Measurements from ENCODE around the gene TRIM63.

The TRIM63 gene

GRCh38 chr1:26075421-26076144 lies 8.2 kb upstream of the TRIM63 start:
- H3K4me3 Mint-ChIP-seq = no peak overlapping the region
- H3K27me3 Mint-ChIP-seq = peaks cover 31% of the 10 kb centered on the region
- H3K9me3 Mint-ChIP-seq = no peaks in the 10 kb centered on the region
- DNase-seq = no peak
- no peaks in the 10 kb centered on the region for H3K4me1 Mint-ChIP-seq
- no peak for ATAC-seq
- H3K27ac Mint-ChIP-seq = no peak overlapping the region

- ATAC-seq (no peak), DNase-seq (no peak)
- H3K9me3 Mint-ChIP-seq = no peaks in the 10 kb centered on the region
- H3K27ac Mint-ChIP-seq = no peak overlapping the region
- peaks cover 46% of the 10 kb centered on the region for H3K27me3 Mint-ChIP-seq
- H3K4me3 Mint-ChIP-seq = no peak overlapping the region
- no peaks in the 10 kb centered on the region for H3K4me1 Mint-ChIP-seq
Observed at GRCh38 chr1:26072305-26072704, 4.9 kb upstream of the TRIM63 start.

DNA sequence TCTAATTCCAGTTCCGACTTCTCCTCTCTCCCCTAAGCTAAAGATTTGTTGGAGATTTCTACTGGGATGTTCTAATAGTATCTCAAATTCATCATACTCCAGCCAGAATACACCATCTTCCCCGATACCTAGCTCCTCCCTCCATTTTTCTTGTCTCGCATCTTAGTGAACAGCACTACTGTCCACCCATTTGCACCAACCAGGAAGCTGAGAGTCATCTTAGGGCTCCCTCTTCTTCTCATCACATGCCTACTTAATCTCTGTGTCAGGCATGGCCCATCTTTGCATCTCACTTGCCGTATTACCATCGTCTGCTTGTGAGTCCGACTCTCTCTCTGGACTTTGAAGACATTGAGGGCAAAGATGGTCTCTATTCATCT lies 3.5 kb upstream of the TRIM63 start:
- no peak overlapping the region for H3K4me3 Mint-ChIP-seq
- no peak for ATAC-seq
- no peaks in the 10 kb centered on the region for H3K9me3 Mint-ChIP-seq
- no peak overlapping the region for H3K27ac Mint-ChIP-seq
- no peaks in the 10 kb centered on the region for H3K4me1 Mint-ChIP-seq
- DNase-seq = no peak
- peaks cover 49% of the 10 kb centered on the region for H3K27me3 Mint-ChIP-seq

DNA sequence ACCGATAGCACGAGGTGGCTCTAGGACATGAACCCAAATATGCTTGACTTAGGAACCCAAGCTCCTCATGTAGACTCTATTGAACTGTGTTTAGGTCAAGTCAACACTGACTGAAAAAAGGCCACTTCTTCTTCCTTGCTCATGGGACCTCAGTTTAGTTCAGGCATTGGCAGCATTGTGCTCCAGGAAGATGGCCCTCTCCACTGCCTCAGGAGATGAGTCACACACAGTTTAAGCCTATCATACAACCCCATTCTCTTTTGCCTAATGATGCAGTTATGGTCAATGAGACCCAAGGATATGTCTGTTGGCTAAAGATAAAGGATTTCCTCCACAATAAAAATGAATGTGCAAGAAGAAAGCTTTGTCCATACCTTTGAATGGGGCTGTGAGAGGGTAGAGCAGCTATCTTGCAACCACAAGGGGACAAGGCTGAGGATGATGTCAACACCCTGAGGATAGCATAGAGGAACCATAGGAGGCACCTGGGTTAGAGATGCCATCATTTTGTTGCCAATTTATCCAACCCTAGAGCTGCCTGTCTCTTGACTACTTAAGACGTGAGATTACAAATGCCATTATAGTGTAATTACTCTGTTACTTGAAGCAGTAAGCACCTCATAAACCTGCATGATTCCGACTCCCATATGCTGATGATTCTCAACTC lies 3.0 kb upstream of the TRIM63 start:
- no peak overlapping the region for H3K27ac Mint-ChIP-seq
- ATAC-seq = no peak
- no peaks in the 10 kb centered on the region for H3K9me3 Mint-ChIP-seq
- H3K4me3 Mint-ChIP-seq = no peak overlapping the region
- H3K4me1 Mint-ChIP-seq = no peaks in the 10 kb centered on the region
- no peak for DNase-seq
- H3K27me3 Mint-ChIP-seq = peaks cover 50% of the 10 kb centered on the region

- Mint-ChIP-seq H3K27ac (no peak overlapping the region), H3K9me3 (no peaks in the 10 kb centered on the region), H3K4me3 (no peak overlapping the region), H3K27me3 (peaks cover 50% of the 10 kb centered on the region), H3K4me1 (no peaks in the 10 kb centered on the region)
- ATAC-seq (no peak), DNase-seq (no peak)
Observed at GRCh38 chr1:26069941-26070295, 2.5 kb upstream of the TRIM63 start.

GRCh38 chr1:26066857-26067256 lies 573 bp downstream of the TRIM63 start:
- Mint-ChIP-seq H3K9me3 (no peaks in the 10 kb centered on the region), H3K4me1 (no peaks in the 10 kb centered on the region), H3K27me3 (peaks cover 27% of the 10 kb centered on the region), H3K27ac (no peak overlapping the region), H3K4me3 (no peak overlapping the region)
- no peak for ATAC-seq
- DNase-seq = no peak

DNA sequence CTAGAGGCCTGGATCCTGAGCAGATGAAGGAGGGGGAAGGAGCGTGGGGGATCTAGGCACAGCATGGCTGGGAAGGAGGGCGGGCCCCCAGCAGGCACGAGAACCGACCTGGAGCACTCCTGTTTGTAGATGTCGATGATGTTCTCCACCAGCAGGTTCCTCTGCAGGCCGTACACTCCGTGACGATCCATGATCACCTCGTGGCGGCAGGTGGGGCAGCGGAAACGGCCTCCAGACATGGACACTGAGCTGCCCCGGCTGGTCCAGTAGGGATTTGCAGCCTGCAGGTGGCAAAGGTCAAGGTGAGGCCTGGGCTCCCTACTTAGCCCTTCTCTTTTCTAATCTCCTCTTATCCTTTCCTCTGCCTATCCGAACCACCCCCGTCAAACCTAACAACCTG lies 1.3 kb downstream of the TRIM63 start:
- ATAC-seq (no peak), DNase-seq (no peak)
- Mint-ChIP-seq H3K27me3 (peaks cover 24% of the 10 kb centered on the region), H3K9me3 (no peaks in the 10 kb centered on the region), H3K4me1 (no peaks in the 10 kb centered on the region), H3K27ac (no peak overlapping the region), H3K4me3 (no peak overlapping the region)

GRCh38 chr1:26064553-26064952 lies 2.9 kb downstream of the TRIM63 start:
- ATAC-seq (no peak), DNase-seq (no peak)
- Mint-ChIP-seq H3K4me3 (no peak overlapping the region), H3K27ac (no peak overlapping the region), H3K9me3 (no peaks in the 10 kb centered on the region), H3K27me3 (peaks cover 25% of the 10 kb centered on the region), H3K4me1 (no peaks in the 10 kb centered on the region)

DNA sequence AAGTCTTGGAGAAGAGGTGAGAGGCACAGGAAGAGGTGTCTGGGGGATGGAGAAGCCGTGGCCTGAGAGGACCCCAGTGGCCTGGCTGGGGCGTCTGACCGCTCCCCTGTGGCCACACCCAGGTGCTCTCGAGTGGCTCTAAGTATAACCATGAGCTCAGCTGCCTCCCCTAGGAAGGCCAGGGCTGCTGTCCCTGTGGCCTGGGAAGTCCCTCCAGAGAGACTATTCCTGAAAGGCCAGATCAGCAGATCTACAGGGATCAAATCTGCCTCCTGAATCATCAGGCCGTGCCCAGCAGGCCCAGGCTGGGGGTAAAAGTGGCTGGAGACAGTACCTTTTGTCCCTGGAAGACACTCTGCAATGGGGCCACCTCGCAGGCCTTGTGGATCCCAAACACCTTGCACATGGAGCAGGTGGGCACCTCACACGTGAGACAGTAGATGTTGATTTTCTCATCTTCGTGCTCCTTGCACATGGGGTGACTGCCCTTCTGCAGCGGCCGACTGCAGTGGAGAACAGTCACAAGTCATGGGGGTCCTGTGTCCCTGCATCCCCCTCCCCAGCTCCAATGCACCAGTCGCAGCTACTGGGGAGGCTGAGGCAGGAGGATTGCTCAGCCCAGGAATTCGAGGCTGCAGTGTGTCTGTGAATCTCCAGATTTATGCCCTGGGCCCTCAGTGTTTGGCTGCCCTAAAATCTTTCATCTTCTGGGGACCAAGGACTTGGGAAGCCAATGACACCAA lies 6.4 kb downstream of the TRIM63 start:
- Mint-ChIP-seq H3K27me3 (peaks cover 17% of the 10 kb centered on the region), H3K4me3 (no peak overlapping the region), H3K9me3 (no peaks in the 10 kb centered on the region), H3K27ac (no peak overlapping the region), H3K4me1 (no peaks in the 10 kb centered on the region)
- no peak for ATAC-seq
- DNase-seq = no peak

GRCh38 chr1:26059906-26060305 lies 7.5 kb downstream of the TRIM63 start:
- H3K27me3 Mint-ChIP-seq = peaks cover 15% of the 10 kb centered on the region
- ATAC-seq (no peak), DNase-seq (no peak)
- no peaks in the 10 kb centered on the region for H3K4me1 Mint-ChIP-seq
- no peak overlapping the region for H3K4me3 Mint-ChIP-seq
- H3K27ac Mint-ChIP-seq = no peak overlapping the region
- H3K9me3 Mint-ChIP-seq = no peaks in the 10 kb centered on the region

DNA sequence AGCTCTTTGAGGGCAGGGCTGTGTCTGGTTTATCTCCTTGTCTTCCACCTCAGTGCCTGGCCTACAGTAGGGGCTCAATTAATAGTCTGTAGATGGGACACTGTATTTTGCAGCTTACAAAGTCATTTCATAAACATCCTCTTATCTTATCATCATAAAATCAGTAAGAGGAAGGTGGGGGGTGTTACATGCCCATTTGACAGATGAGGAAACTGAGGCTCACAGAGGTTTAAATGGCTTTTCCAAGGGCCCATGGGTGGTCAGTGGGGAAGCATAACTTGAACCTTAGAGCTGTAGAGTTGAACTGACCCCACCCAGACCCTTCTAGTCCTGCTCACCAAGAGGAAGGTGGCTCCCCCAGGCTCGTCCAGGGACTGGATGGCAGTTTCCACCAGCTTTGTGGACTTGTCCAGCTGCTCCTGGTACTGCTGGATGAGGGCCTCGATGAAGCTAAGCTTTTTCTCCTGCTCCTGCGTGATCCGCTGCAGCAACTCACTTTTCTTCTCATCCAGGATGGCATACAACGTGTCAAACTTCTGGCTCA lies 9.3 kb downstream of the TRIM63 start:
- no peak for ATAC-seq
- H3K27me3 Mint-ChIP-seq = peaks cover 27% of the 10 kb centered on the region

DNA sequence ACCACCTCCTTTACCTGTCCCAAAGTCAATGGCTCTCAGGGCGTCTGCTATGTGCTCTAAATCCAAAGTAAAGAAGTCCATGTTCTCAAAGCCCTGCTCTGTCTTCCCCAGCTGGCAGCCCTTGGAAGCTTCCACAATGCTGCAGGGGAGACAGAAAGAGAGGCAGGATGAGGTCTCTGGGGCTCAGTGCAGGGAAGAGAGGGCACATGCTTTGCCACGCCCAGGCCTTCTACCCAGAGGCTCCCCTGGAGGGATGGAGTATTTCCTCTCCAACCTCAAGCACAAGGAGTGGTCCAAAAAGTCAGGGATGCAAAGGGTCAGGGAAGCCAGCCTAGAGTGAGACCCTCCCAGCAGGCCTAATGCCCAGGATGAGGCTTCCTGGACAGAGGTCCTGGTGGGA lies 10.2 kb downstream of the TRIM63 start:
- H3K27me3 Mint-ChIP-seq = peaks cover 29% of the 10 kb centered on the region
- no peaks in the 10 kb centered on the region for H3K9me3 Mint-ChIP-seq
- H3K4me3 Mint-ChIP-seq = no peak overlapping the region
- no peak for ATAC-seq
- no peak for DNase-seq
- no peaks in the 10 kb centered on the region for H3K4me1 Mint-ChIP-seq
- no peak overlapping the region for H3K27ac Mint-ChIP-seq

More for the DNA sequence above, 9.3 kb downstream of the TRIM63 start:
- no peak overlapping the region for H3K4me3 Mint-ChIP-seq
- H3K27ac Mint-ChIP-seq = no peak overlapping the region
- no peaks in the 10 kb centered on the region for H3K4me1 Mint-ChIP-seq
- H3K9me3 Mint-ChIP-seq = no peaks in the 10 kb centered on the region
- DNase-seq = no peak

GRCh38 chr1:26055041-26055440 lies 12.4 kb downstream of the TRIM63 start:
- DNase-seq = no peak
- no peak for ATAC-seq
- no peaks in the 10 kb centered on the region for H3K4me1 Mint-ChIP-seq
- peaks cover 48% of the 10 kb centered on the region for H3K27me3 Mint-ChIP-seq
- peak overlapping the region in 1 of 2 donors; percentile 78 for H3K27ac Mint-ChIP-seq
- H3K4me3 Mint-ChIP-seq = no peak overlapping the region
- no peaks in the 10 kb centered on the region for H3K9me3 Mint-ChIP-seq

DNA sequence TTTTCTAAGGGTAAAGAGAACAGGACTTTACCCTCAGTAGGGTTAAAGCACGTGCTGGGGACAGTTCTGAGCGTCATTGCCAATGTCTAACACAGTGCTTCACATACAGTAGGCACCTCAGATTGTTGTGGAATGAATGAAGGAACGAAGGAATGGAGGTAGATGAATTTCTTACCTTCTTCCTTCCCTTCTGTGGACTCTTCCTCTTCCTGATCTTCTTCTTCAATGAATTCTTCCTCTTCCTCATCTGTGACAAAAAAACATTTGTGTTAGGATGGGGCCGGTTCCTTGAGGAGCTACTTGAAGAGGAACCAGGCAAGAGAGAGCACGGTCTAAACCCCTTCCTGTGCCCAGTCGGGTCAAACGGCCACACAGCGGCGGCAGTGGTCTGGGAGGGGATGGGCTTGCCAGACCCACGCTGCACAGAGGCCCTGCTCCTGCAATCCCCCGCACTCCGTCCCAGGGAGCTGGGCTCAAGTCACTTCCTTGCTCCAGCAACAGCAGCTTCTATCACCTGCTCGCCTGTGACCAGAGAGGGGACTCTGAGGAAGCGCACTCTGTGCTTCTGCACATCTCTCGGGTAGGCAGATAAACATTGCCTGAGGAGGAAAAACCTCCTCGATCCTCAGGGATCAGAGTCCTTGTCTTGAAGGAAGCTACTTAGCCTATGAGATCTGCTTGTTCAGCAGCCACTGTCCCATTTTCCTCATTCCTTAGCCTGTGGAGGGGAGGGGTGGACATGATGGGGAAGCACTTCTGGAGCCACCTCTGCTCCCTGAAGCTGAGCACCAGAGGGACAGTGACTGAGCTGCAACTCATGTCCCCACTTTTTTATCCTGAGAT lies 13.5 kb downstream of the TRIM63 start:
- Mint-ChIP-seq H3K4me3 (no peak overlapping the region), H3K27me3 (peaks cover 52% of the 10 kb centered on the region), H3K4me1 (no peaks in the 10 kb centered on the region), H3K27ac (no peak overlapping the region), H3K9me3 (no peaks in the 10 kb centered on the region)
- DNase-seq = no peak
- no peak for ATAC-seq

DNA sequence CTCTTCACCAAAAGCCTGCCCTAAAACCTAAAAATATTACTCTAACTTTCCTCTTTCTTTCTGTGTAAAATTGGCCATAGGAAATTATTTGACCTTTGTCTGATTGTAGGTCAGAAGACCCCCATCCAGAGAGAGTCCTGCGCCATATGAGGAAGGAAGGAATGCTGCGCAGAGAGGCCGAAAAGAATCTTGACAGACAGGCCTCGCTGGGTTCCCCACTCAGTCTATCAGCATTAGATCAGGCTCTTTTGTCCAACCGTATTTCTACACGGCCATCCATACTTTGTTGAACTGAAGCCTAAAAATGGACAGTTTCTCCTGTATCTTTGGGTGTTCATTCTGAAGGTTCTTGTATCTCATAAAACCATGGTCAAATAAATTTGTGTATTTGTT lies 17.2 kb downstream of the TRIM63 start:
- H3K27ac Mint-ChIP-seq = no peak overlapping the region
- peaks cover 11% of the 10 kb centered on the region for H3K4me1 Mint-ChIP-seq

More for the DNA sequence above, 17.2 kb downstream of the TRIM63 start:
- no peaks in the 10 kb centered on the region for H3K9me3 Mint-ChIP-seq
- peaks cover 80% of the 10 kb centered on the region for H3K27me3 Mint-ChIP-seq
- DNase-seq = no peak
- no peak for ATAC-seq
- H3K4me3 Mint-ChIP-seq = no peak overlapping the region
